Erythroblast (primary cell): Measurements from ENCODE around the gene MEOX2.

Experiments used
- GATA1 ChIP-seq: IDR thresholded peaks from 2 replicates; pipeline ENCODE4 v1.6.1; 2011; ENCODE audit warnings: low read depth, mild to moderate bottlenecking, control low read depth, low read length, moderate library complexity
- POLR2A ChIP-seq: IDR thresholded peaks from 2 replicates; pipeline ENCODE4 v1.6.1; 2011; ENCODE audit warnings: mild to moderate bottlenecking, low read length

DNA sequence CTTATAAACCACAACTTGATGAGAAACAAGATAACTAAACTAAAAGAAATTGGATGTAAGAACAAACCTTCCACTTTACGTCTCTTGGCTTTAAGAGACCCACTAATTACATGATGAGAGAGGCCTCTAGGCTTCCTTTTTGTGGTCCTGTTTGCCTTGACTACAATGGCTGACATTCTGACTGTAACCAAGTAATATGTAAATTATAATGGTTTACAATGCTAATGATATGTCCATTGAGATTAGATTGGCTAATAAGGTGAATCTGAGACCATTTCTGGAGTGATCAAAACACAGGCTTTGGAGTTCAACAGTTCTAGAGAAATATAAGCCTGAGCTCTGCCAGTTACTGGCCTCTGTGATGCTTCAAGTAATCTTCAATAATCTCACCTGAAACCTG, 85.3 kb downstream of the MEOX2 start:
- TF ChIP-seq POLR2A (no peak), GATA1 (no peak)
